ENCODE data around the gene POMC.
"Not testable (repeated sequence)": the region's sequence is repeated elsewhere in the genome, so short reads cannot be mapped to it uniquely, and the experiment has no call there.

POMC gene

GRCh38 chr2:25176138-25176537 is 7.8 kb upstream of the POMC start:
- DNase-seq = no peak

- no peak for DNase-seq
Measured at GRCh38 chr2:25174192-25174861, 5.9 kb upstream of the POMC start.

- DNase-seq = no peak
Measured at GRCh38 chr2:25173719-25174118, 5.3 kb upstream of the POMC start.

GRCh38 chr2:25170888-25171287 is 2.5 kb upstream of the POMC start:
- DNase-seq = no peak

GRCh38 chr2:25169073-25169470 is 692 bp upstream of the POMC start:
- no peak for DNase-seq

- peak; percentile 69 for DNase-seq
Measured at GRCh38 chr2:25165992-25166875, 2.1 kb downstream of the POMC start.

- no peak for DNase-seq
Measured at GRCh38 chr2:25164561-25164960, 3.8 kb downstream of the POMC start.

GRCh38 chr2:25162061-25162460 is 6.3 kb downstream of the POMC start:
- DNase-seq = not testable (repeated sequence)

- DNase-seq = no peak
Measured at GRCh38 chr2:25161055-25161781, 7.2 kb downstream of the POMC start.

- no peak for DNase-seq
Measured at GRCh38 chr2:25160376-25160775, 8.0 kb downstream of the POMC start.

- DNase-seq = no peak
Measured at GRCh38 chr2:25159949-25160348, 8.4 kb downstream of the POMC start.

GRCh38 chr2:25158096-25158852 is 10.1 kb downstream of the POMC start:
- no peak for DNase-seq

- no peak for DNase-seq
Measured at GRCh38 chr2:25155401-25155800, 13.0 kb downstream of the POMC start.

- no peak for DNase-seq
Measured at GRCh38 chr2:25151718-25152117, 16.7 kb downstream of the POMC start.

- DNase-seq = not testable (repeated sequence)
Measured at GRCh38 chr2:25150993-25151392, 17.4 kb downstream of the POMC start.

- no peak for DNase-seq
Measured at GRCh38 chr2:25149646-25150045, 18.7 kb downstream of the POMC start.

- no peak for DNase-seq
Measured at GRCh38 chr2:25146896-25147295, 21.5 kb downstream of the POMC start.

GRCh38 chr2:25145803-25146202 is 22.6 kb downstream of the POMC start:
- no peak for DNase-seq

GRCh38 chr2:25141120-25141519 is 27.3 kb downstream of the POMC start:
- DNase-seq = no peak

- not testable (repeated sequence) for DNase-seq
Measured at GRCh38 chr2:25140535-25140934, 27.8 kb downstream of the POMC start.

- no peak for DNase-seq
Measured at GRCh38 chr2:25132693-25133092, 35.7 kb downstream of the POMC start.

- no peak for DNase-seq
Measured at GRCh38 chr2:25132299-25132635, 36.1 kb downstream of the POMC start.

Data from DMS153 (cell line).